ENCODE results near the gene HBZ.

Gene HBZ

DNA sequence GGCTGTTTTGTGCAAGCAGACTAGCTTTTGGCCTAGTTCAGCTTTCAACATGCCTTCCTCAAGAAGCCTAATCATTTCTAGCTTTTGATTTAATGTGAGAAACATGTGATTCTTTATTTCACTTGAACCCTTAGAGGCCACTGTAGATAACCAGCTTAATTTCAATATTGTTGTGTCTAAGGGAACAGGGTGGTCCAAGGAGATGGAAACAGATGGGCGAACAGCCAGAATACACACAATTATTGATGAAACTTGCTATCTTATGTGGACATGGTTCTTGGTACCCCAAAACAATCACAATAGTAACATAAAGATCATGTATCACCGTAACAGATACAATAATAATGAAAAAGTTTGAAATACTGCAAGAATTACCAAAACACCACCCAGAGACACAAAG is 18.7 kb upstream of the HBZ start:
- Histone ChIP-seq H3K9ac (ENCODE audit: low read depth, low read length) (no peak overlapping the region), H4K20me1 (ENCODE audit: insufficient read depth, low read length) (peaks cover 19% of the 10 kb centered on the region; the same call in 1 of the 2 replicates), H3K9me3 (ENCODE audit: insufficient read depth, low read length, severe bottlenecking) (no peaks in the 10 kb centered on the region), H3K4me3 (ENCODE audit: low read depth in 1 of 2, low read length in 2 of 2) (no peak overlapping the region), H3K36me3 (ENCODE audit: insufficient read depth, low read length) (no peaks in the 10 kb centered on the region), H3K4me2 (ENCODE audit: insufficient read depth, low read length) (no peak overlapping the region), H3K4me1 (ENCODE audit: insufficient read depth, low read length) (peaks cover 28% of the 10 kb centered on the region), H2AFZ (ENCODE audit: low read depth, low read length) (no peak overlapping the region), H3K79me2 (ENCODE audit: insufficient read depth, low read length) (peaks cover 80% of the 10 kb centered on the region), H3K27ac (ENCODE audit: low read length) (no peak overlapping the region), H3K27me3 (ENCODE audit: insufficient read depth, low read length, poor library complexity) (no peaks in the 10 kb centered on the region)
- ATAC-seq (ENCODE audit: insufficient read depth, low read depth) (no peak), DNase-seq (no peak)
- TF ChIP-seq EZH2 (IDR thresholded peaks at IDR 0.05; ENCODE audit: borderline replicate concordance, low read depth, low read length, severe bottlenecking) (no peak), CTCF (IDR thresholded peaks at IDR 0.05; ENCODE audit: borderline replicate concordance, extremely low read depth, low read length, poor library complexity, severe bottlenecking) (no peak)

GRCh38 chr16:138049-138417 is 14.4 kb upstream of the HBZ start:
- H3K4me1 ChIP-seq (ENCODE audit: insufficient read depth, low read length), result peaks cover 36% of the 10 kb centered on the region
- H3K27me3 ChIP-seq (ENCODE audit: insufficient read depth, low read length, poor library complexity), result no peaks in the 10 kb centered on the region
- H3K9ac ChIP-seq (ENCODE audit: low read depth, low read length), result peak overlapping the region; percentile 86
- no peaks in the 10 kb centered on the region; the same call in 1 of the 2 replicates for H4K20me1 ChIP-seq (ENCODE audit: insufficient read depth, low read length)
- H3K4me3 ChIP-seq (ENCODE audit: low read depth in 1 of 2, low read length in 2 of 2), result peak overlapping the region; percentile 85 to 95
- H3K36me3 ChIP-seq (ENCODE audit: insufficient read depth, low read length), result no peaks in the 10 kb centered on the region
- DNase-seq, result peak; percentile 56
- peaks cover 49% of the 10 kb centered on the region for H3K79me2 ChIP-seq (ENCODE audit: insufficient read depth, low read length)
- H3K9me3 ChIP-seq (ENCODE audit: insufficient read depth, low read length, severe bottlenecking), result no peaks in the 10 kb centered on the region
- H2AFZ ChIP-seq (ENCODE audit: low read depth, low read length), result peak overlapping the region; percentile 91
- H3K27ac ChIP-seq (ENCODE audit: low read length), result peak overlapping the region; percentile 79
- no peak for TF ChIP-seq CTCF (IDR thresholded peaks at IDR 0.05; ENCODE audit: borderline replicate concordance, extremely low read depth, low read length, poor library complexity, severe bottlenecking)
- no peak for TF ChIP-seq EZH2 (IDR thresholded peaks at IDR 0.05; ENCODE audit: borderline replicate concordance, low read depth, low read length, severe bottlenecking)
- peak; percentile 46 for ATAC-seq (ENCODE audit: insufficient read depth, low read depth)
- H3K4me2 ChIP-seq (ENCODE audit: insufficient read depth, low read length), result peak overlapping the region; percentile 74

GRCh38 chr16:140175-140857 is 12.1 kb upstream of the HBZ start:
- ATAC-seq (ENCODE audit: insufficient read depth, low read depth) (no peak), DNase-seq (no peak)
- Histone ChIP-seq H4K20me1 (ENCODE audit: insufficient read depth, low read length) (no peaks in the 10 kb centered on the region), H3K4me2 (ENCODE audit: insufficient read depth, low read length) (no peak overlapping the region), H3K9ac (ENCODE audit: low read depth, low read length) (no peak overlapping the region), H3K27me3 (ENCODE audit: insufficient read depth, low read length, poor library complexity) (no peaks in the 10 kb centered on the region), H2AFZ (ENCODE audit: low read depth, low read length) (no peak overlapping the region), H3K79me2 (ENCODE audit: insufficient read depth, low read length) (peaks cover 30% of the 10 kb centered on the region), H3K4me3 (ENCODE audit: low read depth in 1 of 2, low read length in 2 of 2) (no peak overlapping the region), H3K36me3 (ENCODE audit: insufficient read depth, low read length) (no peaks in the 10 kb centered on the region), H3K27ac (ENCODE audit: low read length) (no peak overlapping the region), H3K9me3 (ENCODE audit: insufficient read depth, low read length, severe bottlenecking) (no peaks in the 10 kb centered on the region), H3K4me1 (ENCODE audit: insufficient read depth, low read length) (peaks cover 33% of the 10 kb centered on the region)
- TF ChIP-seq CTCF (IDR thresholded peaks at IDR 0.05; ENCODE audit: borderline replicate concordance, extremely low read depth, low read length, poor library complexity, severe bottlenecking), result no peak
- no peak for TF ChIP-seq EZH2 (IDR thresholded peaks at IDR 0.05; ENCODE audit: borderline replicate concordance, low read depth, low read length, severe bottlenecking)
